Stimulated activated CD8-positive, alpha-beta memory T cell treated with anti-CD3 and anti-CD28 coated beads, Interleukin-12 subunit alpha, Interleukin-12 subunit beta, amount 100 ng/mL, for 24 hours (primary cell): ENCODE measurements around the gene PSME3.

ENCODE experiments used
- DNase-seq: peaks from one replicate; pipeline ENCODE4 v3.0.0-alpha.2; 2020; ENCODE audit errors: extremely low read depth

Gene PSME3

DNA sequence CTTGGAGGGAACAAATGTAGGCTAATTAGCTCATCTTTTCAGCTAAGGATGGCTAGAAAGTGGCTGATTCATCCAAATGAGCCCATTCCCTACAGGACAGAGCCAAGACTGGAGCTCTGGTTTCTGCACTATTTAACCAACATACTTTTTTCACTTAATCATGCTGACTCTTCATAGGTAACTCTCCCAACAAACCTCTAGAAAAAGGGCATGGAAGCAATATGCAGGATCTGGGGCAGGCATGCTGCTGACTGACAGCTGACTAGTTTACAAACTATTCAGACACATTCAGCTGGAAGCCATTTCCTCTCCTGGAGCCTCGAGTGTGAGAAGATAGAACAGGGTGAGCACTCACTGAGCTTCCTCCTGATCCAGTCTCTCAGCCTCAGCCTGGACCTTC lies 15.3 kb upstream of the PSME3 start:
- no peak for DNase-seq

DNA sequence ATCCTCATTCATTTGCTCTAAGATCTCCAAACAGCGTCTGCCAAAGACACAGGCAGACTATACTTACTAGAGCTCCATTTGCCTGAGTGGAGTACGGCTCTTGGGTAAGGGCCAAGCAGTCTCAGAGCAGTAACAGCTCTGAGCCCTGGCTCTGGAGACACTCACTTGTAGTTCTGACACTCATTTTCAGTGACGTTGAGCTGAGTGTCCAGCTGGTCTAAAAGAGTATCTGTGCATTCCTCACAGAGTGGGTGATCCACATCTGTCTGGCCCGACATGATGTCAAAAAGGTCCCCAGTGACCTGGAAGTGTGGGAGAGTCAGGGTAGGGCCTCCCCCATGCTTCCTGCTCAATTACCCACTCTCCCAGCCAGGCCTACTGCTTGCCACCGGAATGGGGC lies 14.8 kb upstream of the PSME3 start:
- DNase-seq: no peak

DNA sequence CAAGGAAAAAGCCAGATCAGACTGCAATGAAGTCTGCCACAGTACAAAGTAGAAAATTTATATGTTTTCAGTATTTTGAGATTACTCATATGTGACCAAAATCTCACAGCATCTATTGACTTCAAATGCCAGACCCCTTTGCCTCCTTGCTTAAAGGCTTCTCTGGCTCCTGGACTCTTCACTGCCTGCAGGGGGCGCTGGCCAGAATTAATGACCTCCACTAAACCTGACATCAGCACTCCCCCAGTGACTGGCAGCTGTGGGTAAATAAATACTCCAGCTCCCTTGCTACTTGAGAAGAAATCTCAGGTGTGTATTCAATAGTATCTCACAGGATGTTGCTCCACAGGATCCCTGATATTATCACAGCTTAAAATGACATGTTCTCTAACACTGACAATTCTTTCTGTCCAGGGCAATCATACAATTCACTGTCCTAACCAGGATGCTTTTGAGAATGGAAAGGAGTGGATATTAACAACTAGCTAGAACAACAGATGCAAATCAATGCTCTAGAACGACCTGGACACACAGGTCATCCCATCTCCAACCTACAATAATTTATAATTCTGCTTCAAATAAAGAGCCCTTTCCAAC lies 13.2 kb upstream of the PSME3 start:
- peak; percentile 32 for DNase-seq

DNA sequence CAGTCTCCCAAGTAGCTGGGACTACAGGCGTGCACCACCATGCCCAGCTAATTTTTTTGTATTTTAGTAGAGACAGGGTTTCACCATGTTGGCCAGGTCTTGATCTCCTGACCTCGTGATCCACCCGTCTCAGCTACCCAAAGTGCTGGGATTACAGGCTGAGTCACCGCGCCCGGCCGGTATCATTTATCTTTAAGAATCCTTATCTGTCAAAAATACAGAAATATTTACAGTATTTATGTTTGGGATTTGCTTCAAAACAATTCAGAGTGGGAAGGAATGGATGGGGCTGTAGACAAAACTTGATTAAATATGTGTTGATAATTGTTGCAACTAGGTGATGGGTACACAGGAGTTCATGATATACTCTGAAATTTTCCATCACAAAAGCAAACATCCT lies 12.0 kb upstream of the PSME3 start:
- DNase-seq: no peak

DNA sequence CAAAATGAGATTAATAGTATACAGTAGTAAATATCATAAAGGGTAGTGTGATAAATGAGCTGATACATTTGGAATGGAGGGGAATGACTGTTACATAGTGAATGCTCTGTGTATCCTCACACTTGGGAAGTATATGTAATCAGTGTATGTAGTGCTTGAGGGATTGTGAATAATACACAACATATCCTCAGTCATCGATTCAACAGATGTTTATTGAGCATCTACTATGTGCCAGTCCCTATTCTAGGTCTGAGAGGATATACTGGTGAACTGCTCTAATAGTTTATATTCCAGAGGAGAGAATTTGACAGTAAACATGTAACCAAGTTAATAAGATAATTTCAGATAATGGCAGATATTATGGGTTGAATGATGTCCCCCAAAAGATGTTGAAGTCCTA lies 5.7 kb upstream of the PSME3 start:
- DNase-seq: no peak

DNA sequence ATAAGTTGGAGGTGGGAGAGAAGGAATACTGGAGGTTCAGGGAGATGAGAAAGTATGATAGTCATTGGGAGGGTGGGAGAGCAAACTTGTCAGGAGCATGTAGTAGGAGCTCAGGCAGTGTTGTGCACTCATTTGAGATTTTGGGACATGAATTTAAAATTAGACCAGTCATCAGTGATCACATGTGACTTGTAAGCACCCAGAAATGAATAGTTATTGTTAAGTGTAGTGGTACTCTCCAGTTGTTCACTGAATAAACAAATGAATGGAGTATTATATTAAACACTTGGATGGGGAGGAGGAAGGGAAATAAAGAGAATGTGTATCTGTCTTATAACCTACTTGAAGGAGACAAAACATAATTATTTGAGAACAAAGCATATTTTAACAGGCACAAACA lies 2.2 kb upstream of the PSME3 start:
- DNase-seq: no peak

DNA sequence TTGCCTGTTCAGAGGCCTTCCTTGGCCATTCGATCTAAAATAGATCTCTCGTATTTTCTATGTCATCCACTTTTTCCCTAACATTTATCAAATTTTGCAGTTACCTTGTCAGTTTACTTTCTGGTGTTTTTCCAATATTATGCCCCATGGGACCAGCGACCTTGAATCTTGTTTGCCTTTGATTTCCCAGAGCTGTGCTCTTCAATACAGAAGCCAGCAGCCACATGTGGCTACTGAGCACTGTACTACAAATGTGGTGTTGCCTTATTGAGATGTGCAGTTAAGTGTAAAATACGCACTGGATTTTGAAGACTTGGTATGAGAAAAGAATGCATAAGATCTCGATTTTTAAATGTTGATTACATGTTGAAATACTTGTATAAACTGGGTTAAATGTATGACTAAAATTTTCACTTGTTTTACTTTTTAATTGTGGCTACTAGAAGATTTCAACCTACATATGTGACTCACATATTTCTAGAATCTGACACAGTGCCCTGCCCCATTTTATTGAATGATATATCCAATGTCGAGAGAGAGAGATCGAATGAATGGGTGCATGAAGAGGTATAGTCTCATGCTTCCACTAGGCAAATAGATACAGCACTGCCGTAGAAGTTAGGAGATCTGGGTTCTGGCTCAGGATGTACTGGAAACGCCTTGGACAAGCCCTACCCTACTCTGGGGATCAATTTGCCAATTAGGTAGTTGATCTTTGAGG lies 824 bp upstream of the PSME3 start:
- DNase-seq: no peak

DNA sequence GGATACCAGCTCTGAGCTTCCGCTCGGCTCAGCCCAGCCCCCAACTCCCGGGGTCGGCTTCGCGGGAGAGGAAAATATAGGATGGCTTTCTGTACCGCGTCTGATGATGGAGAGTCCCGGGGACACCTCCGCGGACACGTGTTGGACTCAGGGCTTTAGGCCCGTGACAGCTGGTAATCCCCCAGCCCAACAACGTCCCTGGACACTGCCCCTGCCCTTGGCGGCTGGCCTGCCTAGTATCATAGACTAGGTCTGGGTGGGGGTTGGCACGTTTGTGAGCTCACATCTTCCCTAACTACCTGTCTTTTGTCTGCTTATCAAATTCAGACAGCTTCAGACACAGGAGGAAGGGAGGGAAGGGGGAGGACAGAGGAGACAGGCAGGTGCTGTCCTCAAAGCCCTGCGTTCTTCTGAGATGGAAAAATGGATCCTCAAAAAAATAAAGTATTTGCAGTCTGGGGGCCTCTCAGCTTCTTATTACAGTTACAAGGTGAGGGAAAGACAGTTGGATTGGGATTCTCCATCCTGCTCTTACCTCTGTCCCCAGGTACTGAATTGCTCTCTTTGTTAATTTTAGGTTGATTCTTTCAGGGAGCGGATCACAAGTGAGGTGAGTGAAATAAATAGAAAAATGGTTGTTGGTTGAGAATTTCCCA lies 698 bp downstream of the PSME3 start:
- no peak for DNase-seq

DNA sequence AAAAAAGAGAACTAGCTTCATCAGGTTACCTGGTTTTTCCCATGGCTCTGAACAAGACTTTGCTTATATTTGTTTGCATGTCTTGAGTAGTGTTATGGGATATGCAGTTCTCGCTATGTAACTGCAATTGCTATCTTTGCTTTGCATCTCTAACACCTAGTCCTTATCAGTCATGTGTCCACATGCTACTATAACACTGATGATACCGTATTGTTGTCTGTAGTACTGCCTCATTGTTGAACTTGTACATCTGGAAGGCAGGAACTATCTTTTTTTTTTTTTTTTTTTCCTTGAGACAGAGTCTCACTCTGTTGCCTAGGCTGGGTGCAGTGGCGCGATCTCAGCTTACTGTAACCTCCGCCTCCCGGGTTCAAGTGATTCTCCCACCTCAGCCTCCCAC lies 2.5 kb downstream of the PSME3 start:
- no peak for DNase-seq

DNA sequence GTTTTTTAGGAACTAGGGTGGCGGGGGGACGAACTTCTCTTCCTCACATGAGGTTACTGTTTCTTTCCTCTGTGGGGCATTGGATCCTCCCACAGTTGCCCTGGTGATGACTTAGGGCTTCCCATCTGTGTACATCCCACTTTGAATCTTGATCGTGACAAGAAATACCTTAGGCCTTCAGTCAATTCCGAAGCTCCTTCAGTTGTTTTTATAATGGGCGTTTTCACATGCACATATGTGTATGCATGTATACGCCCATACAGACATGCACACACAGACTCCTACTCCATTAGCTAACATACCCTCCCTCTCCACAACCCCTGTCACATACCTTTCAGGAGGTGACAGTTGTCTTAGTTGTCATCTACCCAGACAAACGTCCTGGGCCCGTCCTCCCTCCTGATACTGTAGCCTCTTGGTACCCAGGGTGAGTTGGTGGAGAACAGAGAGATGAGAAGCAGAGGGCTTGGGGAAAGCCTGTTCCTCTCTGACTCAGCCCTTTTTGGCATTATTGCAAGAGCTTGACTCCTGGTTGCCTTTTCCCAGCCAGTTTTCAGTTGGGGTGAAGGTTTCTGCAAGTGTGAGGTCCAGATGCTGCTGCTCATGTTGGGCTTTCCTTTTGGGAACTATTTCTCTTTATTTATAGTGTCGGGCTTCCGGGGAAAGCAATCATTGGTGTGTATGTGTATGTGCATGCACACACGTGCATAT lies 8.9 kb downstream of the PSME3 start:
- no peak for DNase-seq

DNA sequence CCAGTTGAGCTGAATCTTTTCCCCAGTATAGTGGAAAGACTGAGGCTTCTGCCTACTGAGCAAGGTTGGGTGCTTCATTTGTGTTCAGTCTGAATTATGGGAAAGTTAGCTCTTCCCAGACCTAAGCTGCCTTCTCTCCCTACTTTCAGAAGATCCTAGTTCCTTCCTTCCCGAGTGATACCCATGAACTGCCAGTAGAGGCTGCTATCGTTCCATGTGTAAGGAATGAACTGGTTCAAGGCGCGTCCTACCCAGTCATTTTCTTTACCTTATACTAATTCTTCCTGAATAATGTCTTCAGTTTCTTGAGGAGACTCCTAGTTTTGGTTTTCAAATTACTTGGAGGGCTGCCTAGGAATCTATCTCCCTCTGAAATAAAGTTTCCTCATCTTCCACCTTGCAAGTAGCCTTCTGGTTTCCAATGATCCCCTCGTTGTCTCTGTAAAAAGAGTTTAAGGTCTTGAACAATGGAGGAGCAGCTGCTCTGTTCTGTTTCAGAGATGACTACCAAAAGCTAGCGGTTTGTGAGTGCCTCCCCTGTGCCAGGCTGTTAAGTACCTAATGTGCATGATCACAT lies 10.2 kb downstream of the PSME3 start:
- DNase-seq: no peak

DNA sequence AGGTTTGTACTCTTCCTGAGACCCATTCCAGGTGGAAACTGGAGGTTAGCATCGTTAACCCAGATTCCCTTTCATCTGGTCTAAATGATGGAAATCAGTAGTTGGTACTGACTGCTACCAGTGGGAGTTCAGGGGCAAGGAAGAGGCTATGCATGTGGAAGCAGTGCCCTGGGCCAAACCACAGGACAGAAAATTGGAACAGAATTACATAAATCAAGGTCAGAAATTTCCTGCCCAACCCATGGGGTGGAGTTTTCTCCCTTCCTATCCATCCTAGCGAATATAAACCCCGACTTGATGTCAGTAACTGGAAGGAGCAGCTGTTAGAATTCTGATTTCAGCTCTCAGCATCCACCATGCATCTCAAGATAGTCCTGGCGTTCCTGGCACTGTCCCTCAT lies 11.1 kb downstream of the PSME3 start, which contains the start of gene AOC2:
TSS of gene AOC2 (plus strand) at position 310 of the 400 bp plus-strand sequence. CDS start at position 357, 47 bp downstream.
- DNase-seq: no peak

DNA sequence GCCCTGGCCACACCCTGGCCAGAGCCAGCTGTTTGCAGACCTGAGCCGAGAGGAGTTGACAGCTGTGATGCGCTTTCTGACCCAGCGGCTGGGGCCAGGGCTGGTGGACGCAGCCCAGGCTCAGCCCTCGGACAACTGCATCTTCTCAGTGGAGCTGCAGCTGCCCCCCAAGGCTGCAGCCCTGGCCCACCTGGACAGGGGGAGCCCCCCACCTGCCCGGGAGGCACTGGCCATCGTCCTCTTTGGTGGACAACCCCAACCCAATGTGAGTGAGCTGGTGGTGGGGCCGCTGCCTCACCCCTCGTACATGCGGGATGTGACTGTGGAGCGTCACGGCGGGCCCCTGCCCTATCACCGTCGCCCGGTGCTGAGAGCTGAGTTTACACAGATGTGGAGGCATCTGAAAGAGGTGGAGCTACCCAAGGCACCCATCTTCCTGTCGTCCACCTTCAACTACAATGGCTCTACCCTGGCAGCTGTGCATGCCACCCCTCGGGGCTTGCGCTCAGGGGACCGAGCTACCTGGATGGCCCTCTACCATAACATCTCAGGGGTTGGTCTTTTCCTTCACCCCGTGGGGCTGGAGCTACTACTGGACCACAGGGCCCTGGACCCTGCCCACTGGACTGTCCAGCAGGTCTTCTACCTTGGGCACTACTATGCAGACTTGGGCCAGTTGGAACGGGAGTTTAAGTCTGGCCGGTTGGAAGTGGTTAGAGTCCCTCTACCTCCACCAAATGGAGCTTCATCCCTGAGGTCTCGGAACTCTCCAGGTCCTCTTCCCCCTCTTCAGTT lies 11.8 kb downstream of the PSME3 start:
- DNase-seq: no peak

DNA sequence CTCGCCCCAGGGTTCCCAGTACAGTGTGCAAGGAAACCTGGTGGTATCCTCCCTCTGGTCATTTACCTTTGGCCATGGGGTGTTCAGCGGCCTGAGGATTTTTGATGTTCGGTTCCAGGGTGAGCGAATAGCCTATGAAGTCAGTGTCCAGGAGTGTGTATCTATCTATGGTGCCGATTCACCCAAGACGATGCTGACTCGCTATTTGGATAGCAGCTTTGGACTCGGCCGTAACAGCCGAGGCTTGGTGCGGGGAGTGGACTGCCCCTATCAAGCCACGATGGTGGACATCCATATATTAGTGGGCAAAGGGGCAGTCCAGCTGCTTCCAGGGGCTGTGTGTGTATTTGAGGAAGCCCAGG lies 12.3 kb downstream of the PSME3 start:
- DNase-seq: no peak

DNA sequence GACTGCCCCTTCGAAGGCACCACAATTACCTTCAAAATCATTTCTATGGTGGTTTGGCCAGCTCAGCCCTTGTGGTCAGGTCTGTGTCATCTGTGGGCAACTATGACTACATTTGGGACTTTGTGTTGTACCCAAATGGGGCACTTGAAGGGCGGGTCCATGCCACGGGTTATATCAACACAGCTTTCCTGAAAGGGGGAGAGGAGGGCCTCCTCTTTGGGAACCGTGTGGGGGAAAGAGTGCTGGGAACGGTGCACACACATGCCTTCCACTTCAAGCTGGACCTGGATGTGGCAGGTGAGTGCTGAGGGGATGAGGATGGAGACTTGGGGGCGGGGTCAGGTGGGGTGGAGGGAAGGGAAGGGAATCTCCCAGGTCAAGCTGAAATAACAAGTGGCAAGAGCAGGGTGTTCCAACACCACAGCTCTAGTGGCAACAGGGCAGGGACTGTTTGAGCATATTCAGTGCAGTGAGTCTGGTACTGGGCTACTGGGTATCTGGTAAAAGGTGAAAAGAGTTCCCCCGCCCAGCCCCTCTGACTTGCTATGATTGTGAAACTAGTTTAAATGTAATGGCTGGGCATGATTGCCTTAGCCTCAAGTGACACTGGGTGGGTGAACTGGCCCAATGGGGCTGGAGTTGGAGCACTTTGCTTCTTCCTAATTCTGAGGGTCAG lies 12.9 kb downstream of the PSME3 start:
- DNase-seq: no peak

DNA sequence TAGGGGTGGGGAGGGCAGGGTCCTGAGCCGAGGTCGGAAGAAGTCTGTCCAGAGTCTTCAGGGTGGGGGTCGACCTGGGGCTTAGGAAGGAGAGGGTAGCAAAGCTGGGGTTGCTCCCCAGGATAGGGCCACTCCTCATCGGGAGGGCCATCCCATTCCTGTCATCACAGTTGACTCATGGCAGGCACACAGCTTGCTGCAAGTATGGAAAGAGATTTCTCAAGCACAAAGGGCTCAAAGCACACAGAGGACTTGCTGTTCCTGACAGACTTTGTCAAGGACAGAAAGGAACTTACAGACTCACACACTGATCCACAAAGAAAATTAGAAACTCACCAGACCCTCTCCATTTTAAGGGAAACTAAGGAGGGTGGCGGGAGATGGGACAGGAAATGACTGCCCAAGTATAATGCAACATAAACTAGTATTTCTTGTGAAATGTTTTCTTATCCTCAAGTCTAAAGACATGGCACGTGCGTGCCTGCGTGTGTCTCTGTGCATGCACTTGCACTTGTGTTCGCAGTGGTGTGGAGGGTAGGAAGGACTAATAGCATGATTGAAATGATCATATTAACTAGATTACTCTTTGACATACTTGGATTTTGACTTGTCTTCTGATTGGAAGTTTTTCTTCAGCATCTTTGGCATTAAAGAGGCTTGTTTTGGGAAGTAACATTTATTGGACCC lies 13.5 kb downstream of the PSME3 start:
- DNase-seq: no peak

DNA sequence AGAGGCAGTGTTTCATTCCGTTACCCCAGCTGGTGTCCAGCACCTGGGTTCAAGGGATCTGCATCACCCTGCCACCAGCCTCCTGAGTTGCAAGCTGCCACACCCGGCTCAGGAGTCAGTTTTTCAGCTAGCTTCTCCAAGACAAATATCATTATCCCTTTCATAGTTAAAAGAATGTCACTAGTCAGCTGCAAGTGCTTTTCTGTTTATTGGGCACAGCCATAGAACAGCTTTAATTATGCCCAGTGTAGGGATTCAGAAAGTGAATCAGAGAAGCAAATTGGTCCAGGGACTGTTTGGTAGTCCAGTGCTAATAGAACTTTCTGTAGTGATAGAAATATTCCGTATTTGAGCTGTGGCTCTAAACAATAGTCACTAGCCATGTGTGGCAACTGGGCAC lies 14.9 kb downstream of the PSME3 start:
- no peak for DNase-seq

DNA sequence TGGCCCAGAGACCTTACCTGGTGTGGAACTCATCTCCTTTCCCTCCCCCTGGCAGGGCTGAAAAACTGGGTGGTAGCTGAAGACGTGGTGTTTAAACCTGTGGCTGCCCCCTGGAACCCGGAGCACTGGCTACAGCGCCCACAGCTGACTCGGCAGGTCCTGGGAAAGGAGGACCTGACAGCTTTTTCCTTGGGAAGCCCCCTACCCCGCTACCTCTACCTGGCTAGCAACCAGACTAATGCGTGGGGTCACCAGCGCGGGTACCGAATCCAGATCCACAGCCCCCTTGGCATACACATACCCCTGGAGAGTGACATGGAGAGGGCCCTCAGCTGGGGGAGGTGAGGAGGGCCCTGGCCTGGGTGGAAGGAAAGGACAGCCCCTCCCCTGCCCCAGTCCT lies 15.8 kb downstream of the PSME3 start:
- no peak for DNase-seq

DNA sequence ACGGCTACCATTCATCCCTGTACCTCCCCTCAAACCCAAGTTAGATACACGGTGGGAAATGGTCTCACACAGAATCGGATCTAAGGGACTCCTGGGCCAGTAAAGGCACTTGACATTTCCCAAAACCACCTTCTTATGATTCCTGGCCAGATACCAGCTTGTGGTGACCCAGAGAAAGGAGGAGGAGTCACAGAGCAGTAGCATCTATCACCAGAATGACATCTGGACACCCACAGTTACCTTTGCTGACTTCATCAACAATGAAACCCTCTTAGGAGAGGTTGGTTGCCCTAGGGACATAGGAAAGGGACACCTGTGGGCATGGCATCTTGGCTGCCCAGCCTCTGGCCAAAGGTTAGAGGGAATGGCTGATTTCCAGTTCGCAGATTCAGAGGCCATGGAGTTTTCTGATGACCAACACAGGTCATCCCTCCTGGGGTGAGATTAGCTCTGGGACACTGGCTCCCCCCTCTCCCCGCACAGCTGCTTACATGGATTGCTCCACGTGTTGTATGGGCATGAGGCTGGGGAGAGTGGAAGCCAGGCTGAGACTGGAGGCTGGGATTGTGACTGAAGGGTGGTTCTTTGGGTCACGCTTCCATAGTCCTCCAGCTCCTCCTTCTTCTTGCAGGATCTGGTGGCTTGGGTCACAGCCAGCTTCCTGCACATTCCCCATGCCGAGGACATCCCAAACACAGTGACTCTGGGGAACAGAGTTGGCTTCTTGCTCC lies 16.4 kb downstream of the PSME3 start:
- no peak for DNase-seq

DNA sequence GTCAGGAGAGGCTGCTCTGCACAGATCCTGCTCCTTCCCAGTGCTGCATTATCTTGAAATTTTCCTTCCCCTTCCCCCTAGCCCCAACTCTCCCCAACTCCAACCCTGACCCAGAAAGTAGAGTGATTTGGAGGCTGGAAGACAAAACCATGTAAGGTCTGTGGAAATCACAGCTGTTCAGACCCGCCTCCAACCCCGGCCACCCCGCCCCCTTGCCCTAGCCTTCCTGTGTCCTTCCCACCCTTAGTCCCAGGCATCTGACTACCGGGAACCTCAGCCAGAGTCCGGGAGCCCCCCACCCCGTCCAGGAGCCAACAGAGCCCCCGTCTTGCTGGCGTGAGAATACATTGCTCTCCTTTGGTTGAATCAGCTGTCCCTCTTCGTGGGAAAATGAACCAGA lies 17.8 kb downstream of the PSME3 start, which contains the start of gene AOC3:
TSS of gene AOC3 (plus strand) at position 246 of the 400 bp plus-strand sequence. CDS start at position 391, 145 bp downstream.
- DNase-seq: no peak
